ENCODE results near the gene TSTD1. TPM values are rescaled to one million over a fixed set of nuclear protein-coding genes. Genes with fewer than 3 reads are reported as not detected.
A peak's percentile ranks its signal among the peaks of the same experiment; 100 is the strongest.

TSTD1 gene
- total RNA-seq, 1 experiment from 2014 or later: 67.6 TPM

DNA sequence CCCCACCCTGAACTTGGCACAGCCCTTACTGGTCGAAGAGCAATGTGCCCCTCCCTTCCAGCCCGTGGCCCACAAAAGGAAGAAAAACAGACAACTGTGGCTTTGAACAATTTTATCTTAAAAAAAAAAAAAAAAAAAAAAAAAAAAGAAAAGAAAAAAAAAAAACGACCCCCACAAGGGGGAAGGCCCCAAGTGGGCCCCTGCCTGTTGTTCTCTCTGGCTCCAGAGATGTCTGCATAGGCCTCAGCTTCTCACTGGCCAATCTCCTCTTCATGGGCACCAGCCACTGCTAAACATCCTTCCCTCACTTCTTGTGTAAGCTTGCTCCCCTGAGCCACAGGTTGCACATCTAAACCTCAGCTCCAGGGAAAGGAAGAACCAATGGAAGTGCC, 386 bp upstream of the TSTD1 start:
- H3K4me3 Mint-ChIP-seq (ENCODE audit: low read depth, unreplicated experiment): peak overlapping the region; percentile 95
- no peaks in the 10 kb centered on the region for H3K27me3 Mint-ChIP-seq (ENCODE audit: unreplicated experiment)
- intact Hi-C loops (cut with micrococcal nuclease; ENCODE audit: unreplicated experiment): no loop called here
- peak overlapping the region; percentile 45 for H3K27ac Mint-ChIP-seq (ENCODE audit: unreplicated experiment)
- no TSS peak for BruUV-seq (replicated peaks)
- no peak for DNase-seq
- CTCF ChIA-PET: interaction anchor here (0.9 to 3.0 kb wide), 5 partner anchors 8 to 60 kb away, joined by 3 to 17 read pairs (median 4); partner anchors contain the start of gene F11R
- no peaks in the 10 kb centered on the region for H3K9me3 Mint-ChIP-seq (ENCODE audit: low read depth, unreplicated experiment)
- H3K4me1 Mint-ChIP-seq (ENCODE audit: low read depth, unreplicated experiment): peaks cover 9% of the 10 kb centered on the region
- TF ChIP-seq, protein P1, sequence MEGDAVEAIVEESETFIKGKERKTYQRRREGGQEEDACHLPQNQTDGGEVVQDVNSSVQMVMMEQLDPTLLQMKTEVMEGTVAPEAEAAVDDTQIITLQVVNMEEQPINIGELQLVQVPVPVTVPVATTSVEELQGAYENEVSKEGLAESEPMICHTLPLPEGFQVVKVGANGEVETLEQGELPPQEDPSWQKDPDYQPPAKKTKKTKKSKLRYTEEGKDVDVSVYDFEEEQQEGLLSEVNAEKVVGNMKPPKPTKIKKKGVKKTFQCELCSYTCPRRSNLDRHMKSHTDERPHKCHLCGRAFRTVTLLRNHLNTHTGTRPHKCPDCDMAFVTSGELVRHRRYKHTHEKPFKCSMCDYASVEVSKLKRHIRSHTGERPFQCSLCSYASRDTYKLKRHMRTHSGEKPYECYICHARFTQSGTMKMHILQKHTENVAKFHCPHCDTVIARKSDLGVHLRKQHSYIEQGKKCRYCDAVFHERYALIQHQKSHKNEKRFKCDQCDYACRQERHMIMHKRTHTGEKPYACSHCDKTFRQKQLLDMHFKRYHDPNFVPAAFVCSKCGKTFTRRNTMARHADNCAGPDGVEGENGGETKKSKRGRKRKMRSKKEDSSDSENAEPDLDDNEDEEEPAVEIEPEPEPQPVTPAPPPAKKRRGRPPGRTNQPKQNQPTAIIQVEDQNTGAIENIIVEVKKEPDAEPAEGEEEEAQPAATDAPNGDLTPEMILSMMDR (IDR thresholded peaks at IDR 0.05; ENCODE audit: unreplicated experiment): no peak
- peaks cover 45% of the 10 kb centered on the region for H3K36me3 Mint-ChIP-seq (ENCODE audit: insufficient read depth, unreplicated experiment)

DNA sequence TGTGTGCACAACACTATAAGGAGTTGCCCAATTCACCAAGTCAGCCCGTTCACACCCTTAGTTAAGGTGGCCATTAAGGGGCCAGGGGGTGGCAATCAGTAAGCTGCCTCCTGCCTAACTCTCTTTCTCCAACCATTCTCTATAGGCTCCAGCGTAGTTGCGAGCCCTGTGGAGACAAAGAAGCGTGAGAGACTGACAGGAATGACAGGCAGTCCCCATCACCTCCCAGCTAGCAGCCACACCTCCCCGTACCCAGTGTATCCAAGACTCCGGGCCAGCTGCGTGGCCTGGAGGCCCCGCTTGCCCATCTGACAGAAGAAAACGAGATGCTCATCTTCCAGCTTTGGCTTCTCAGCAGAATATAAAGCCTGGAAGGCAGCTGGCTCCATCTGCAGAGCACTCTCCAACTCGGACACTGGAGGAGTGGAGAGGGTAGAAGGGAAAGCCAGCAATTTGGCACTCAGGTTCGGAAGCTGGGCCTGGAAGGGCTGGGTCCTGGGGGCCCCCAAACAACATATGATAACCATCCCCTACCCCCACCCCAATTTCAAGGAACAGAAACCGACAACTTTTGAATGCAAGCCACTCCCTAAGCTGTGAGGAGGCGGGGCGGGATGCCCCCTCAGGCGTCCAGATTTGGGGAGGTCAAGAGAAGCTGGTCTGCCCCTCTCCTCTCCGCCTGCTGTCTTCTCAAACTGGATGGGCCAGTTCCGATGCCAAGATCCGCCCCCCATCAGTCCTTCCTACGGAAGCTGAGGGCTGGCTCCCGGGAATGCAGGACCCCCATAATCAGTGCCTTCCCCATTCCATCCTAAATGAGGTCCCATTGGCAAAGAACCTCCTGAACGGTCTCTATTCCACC, 872 bp downstream of the TSTD1 start:
- CTCF ChIA-PET: interaction anchor here (0.6 to 3.0 kb wide), 4 partner anchors 10 to 40 kb away, joined by 3 to 17 read pairs (median 4); partner anchors contain the start of gene F11R
- H3K27ac Mint-ChIP-seq (ENCODE audit: unreplicated experiment): peak overlapping the region; percentile 45
- peaks cover 14% of the 10 kb centered on the region for H3K4me1 Mint-ChIP-seq (ENCODE audit: low read depth, unreplicated experiment)
- H3K27me3 Mint-ChIP-seq (ENCODE audit: unreplicated experiment): no peaks in the 10 kb centered on the region
- H3K36me3 Mint-ChIP-seq (ENCODE audit: insufficient read depth, unreplicated experiment): peaks cover 43% of the 10 kb centered on the region
- TF ChIP-seq, protein P1 (IDR thresholded peaks at IDR 0.05; ENCODE audit: unreplicated experiment): no peak
- DNase-seq: peak; percentile 61
- TSS peak; percentile 52 for BruUV-seq (replicated peaks)
- no peaks in the 10 kb centered on the region for H3K9me3 Mint-ChIP-seq (ENCODE audit: low read depth, unreplicated experiment)
- intact Hi-C loops (cut with micrococcal nuclease; ENCODE audit: unreplicated experiment): no loop called here
- H3K4me3 Mint-ChIP-seq (ENCODE audit: low read depth, unreplicated experiment): peak overlapping the region; percentile 95

GRCh38 chr1:161033751-161034150, 5.0 kb downstream of the TSTD1 start:
- Mint-ChIP-seq H3K27me3 (ENCODE audit: unreplicated experiment) (no peaks in the 10 kb centered on the region), H3K27ac (ENCODE audit: unreplicated experiment) (no peak overlapping the region), H3K4me1 (ENCODE audit: low read depth, unreplicated experiment) (peaks cover 19% of the 10 kb centered on the region), H3K36me3 (ENCODE audit: insufficient read depth, unreplicated experiment) (peaks cover 13% of the 10 kb centered on the region), H3K4me3 (ENCODE audit: low read depth, unreplicated experiment) (no peak overlapping the region), H3K9me3 (ENCODE audit: low read depth, unreplicated experiment) (no peaks in the 10 kb centered on the region)
- no peak for DNase-seq
- CTCF ChIA-PET: interaction anchor here (0.8 kb wide), 1 partner anchor 64 kb away, joined by 6 read pairs; the partner anchor contains the start of gene KLHDC9
- intact Hi-C loops (cut with micrococcal nuclease; ENCODE audit: unreplicated experiment): no loop called here
- no TSS peak for BruUV-seq (replicated peaks)
- TF ChIP-seq, protein P1 (IDR thresholded peaks at IDR 0.05; ENCODE audit: unreplicated experiment): no peak

GRCh38 chr1:161032409-161032808, 6.4 kb downstream of the TSTD1 start:
- intact Hi-C loops (cut with micrococcal nuclease; ENCODE audit: unreplicated experiment): no loop called here
- no peaks in the 10 kb centered on the region for H3K27me3 Mint-ChIP-seq (ENCODE audit: unreplicated experiment)
- H3K4me1 Mint-ChIP-seq (ENCODE audit: low read depth, unreplicated experiment): peaks cover 12% of the 10 kb centered on the region
- H3K36me3 Mint-ChIP-seq (ENCODE audit: insufficient read depth, unreplicated experiment): no peaks in the 10 kb centered on the region
- no TSS peak for BruUV-seq (replicated peaks)
- H3K27ac Mint-ChIP-seq (ENCODE audit: unreplicated experiment): peak overlapping the region; percentile 1
- TF ChIP-seq, protein P1 (IDR thresholded peaks at IDR 0.05; ENCODE audit: unreplicated experiment): no peak
- H3K4me3 Mint-ChIP-seq (ENCODE audit: low read depth, unreplicated experiment): no peak overlapping the region
- CTCF ChIA-PET: interaction anchor here (0.6 to 2.6 kb wide), 2 partner anchors 11 to 203 kb away, joined by 4 to 6 read pairs; partner anchors contain the start of gene F11R
- no peaks in the 10 kb centered on the region for H3K9me3 Mint-ChIP-seq (ENCODE audit: low read depth, unreplicated experiment)
- no peak for DNase-seq

Data from Calu3 (cell line).